Suprapubic skin (tissue), 4 donors: Measurements from ENCODE around the gene DLX2. TPM values are rescaled to one million over a fixed set of nuclear protein-coding genes. Genes with fewer than 3 reads are reported as not detected.
A peak's percentile ranks its signal among the peaks of the same experiment; 100 is the strongest.
"Not testable (repeated sequence)": the region's sequence is repeated elsewhere in the genome, so short reads cannot be mapped to it uniquely, and the experiment has no call there.

Experiments
- DNase-seq, 2 donors: peaks; one replicate each; pipeline ENCODE4 v3.0.0-alpha.2; 2019; ENCODE audit warnings: low spot score in 2 of 2
- H3K27ac ChIP-seq: fragments of 200-600 bp; sonication (generic); one replicate; pipeline ENCODE4 v1.5.1; 2019
- H3K27me3 ChIP-seq: fragments of 200-600 bp; sonication (generic); one replicate; pipeline ENCODE4 v1.5.1; 2019
- H3K36me3 ChIP-seq: fragments of 200-600 bp; sonication (generic); one replicate; pipeline ENCODE4 v1.5.1; 2019
- H3K4me1 ChIP-seq: fragments of 200-600 bp; sonication (generic); one replicate; pipeline ENCODE4 v1.5.1; 2019
- H3K4me3 ChIP-seq: fragments of 200-600 bp; sonication (generic); one replicate; pipeline ENCODE4 v1.5.1; 2019; ENCODE audit warnings: mild to moderate bottlenecking
- H3K9me3 ChIP-seq: fragments of 200-600 bp; sonication (generic); one replicate; pipeline ENCODE4 v1.5.1; 2019
- CTCF ChIP-seq, 2 donors: fragments of 200-600 bp in 1 of 2; fragments of 450-650 bp in 1 of 2; sonication (generic) in 1 of 2; IDR thresholded peaks; one replicate each; pipeline ENCODE4 v1.5.1; 2016 to 2019; ENCODE audit warnings: antibody characterized with exemption in 2 of 2, mild to moderate bottlenecking in 1 of 2, moderate library complexity in 1 of 2
- EP300 ChIP-seq: sonication (generic); formaldehyde crosslinking; IDR thresholded peaks from one replicate; pipeline ENCODE4 v1.6.1; 2017; ENCODE audit warnings: antibody characterized with exemption
- POLR2A ChIP-seq, 2 donors: fragments of 450-650 bp; IDR thresholded peaks; one replicate each; pipeline ENCODE4 v1.6.1; 2017; ENCODE audit warnings: antibody characterized with exemption in 2 of 2, mild to moderate bottlenecking in 2 of 2, moderate library complexity in 2 of 2
- POLR2AphosphoS5 ChIP-seq, 3 donors: sonication (generic); formaldehyde crosslinking; IDR thresholded peaks; one replicate each; pipeline ENCODE4 v1.6.1; 2017; ENCODE audit warnings: antibody characterized with exemption in 3 of 3
- WGBS: methylation state at CpG from one replicate; pipeline ENCODE4 v1.1.5; 2018; 5-methylcytosine and 5-hydroxymethylcytosine counted together
- total RNA-seq, 4 donors: library from RNA; depleted of rRNA; stranded (reverse); fragments of >200 nt; gene quantifications; one replicate each; pipeline ENCODE4 v1.1.0, GENCODE V29; 2016

DLX2 gene
- total RNA-seq = 1 to 10 TPM in 1 of 4 donors, under 1 TPM in 2, not detected in 1; 0.30 to 1.1 (median 0.42) TPM

GRCh38 chr2:172102391-172103359 is at the start of gene DLX2:
Gene DLX2, minus strand, starts transcription at chr2:172102900. Its CDS starts 362 bp downstream, at chr2:172102538.
- no peak for DNase-seq
- H3K36me3 ChIP-seq = no peaks in the 10 kb centered on the region
- TF ChIP-seq CTCF (IDR thresholded peaks at IDR 0.05) (no peak), POLR2AphosphoS5 (IDR thresholded peaks at IDR 0.05) (peak in 1 of 3 donors; percentile 13), POLR2A (IDR thresholded peaks at IDR 0.05) (no peak)
- WGBS = 1% methylated on average over 32 of the region's 74 CpGs
- H3K4me1 ChIP-seq = peaks cover 75% of the 10 kb centered on the region
- H3K27ac ChIP-seq = no peak within 1 kb of the TSS
- peak within 1 kb of the TSS; percentile 64 for H3K4me3 ChIP-seq
- H3K27me3 ChIP-seq = peaks cover 99% of the 10 kb centered on the region
- H3K9me3 ChIP-seq = no peaks in the 10 kb centered on the region

- 28% methylated on average over 11 of the region's 11 CpGs for WGBS
- no peak overlapping the region for H3K27ac ChIP-seq
- DNase-seq = no peak
Measured at GRCh38 chr2:172147944-172148650, 45.4 kb upstream of the DLX2 start.

GRCh38 chr2:172143817-172144216 is 41.1 kb upstream of the DLX2 start:
- H3K4me3 ChIP-seq = no peak overlapping the region
- H3K27me3 ChIP-seq = no peaks in the 10 kb centered on the region
- H3K9me3 ChIP-seq = no peaks in the 10 kb centered on the region
- no peak for DNase-seq
- H3K4me1 ChIP-seq = peaks cover 4% of the 10 kb centered on the region
- no peak overlapping the region for H3K27ac ChIP-seq
- H3K36me3 ChIP-seq = no peaks in the 10 kb centered on the region
- TF ChIP-seq EP300 = no peak
- TF ChIP-seq CTCF (IDR thresholded peaks at IDR 0.05) = no peak
- TF ChIP-seq POLR2AphosphoS5 (IDR thresholded peaks at IDR 0.05) = no peak
- TF ChIP-seq POLR2A (IDR thresholded peaks at IDR 0.05) = no peak

More at GRCh38 chr2:172147944-172148650, 45.4 kb upstream of the DLX2 start:
- Histone ChIP-seq H3K4me1 (peaks cover 4% of the 10 kb centered on the region), H3K27me3 (no peaks in the 10 kb centered on the region), H3K36me3 (no peaks in the 10 kb centered on the region), H3K9me3 (no peaks in the 10 kb centered on the region), H3K4me3 (no peak overlapping the region)
- TF ChIP-seq EP300 (no peak), CTCF (IDR thresholded peaks at IDR 0.05) (no peak), POLR2AphosphoS5 (IDR thresholded peaks at IDR 0.05) (no peak), POLR2A (IDR thresholded peaks at IDR 0.05) (no peak)

- H3K9me3 ChIP-seq, H3K36me3 ChIP-seq, DNase-seq, H3K4me3 ChIP-seq, H3K27ac ChIP-seq, H3K27me3 ChIP-seq, H3K4me1 ChIP-seq: not testable (repeated sequence)
- WGBS = 97% methylated on average over 1 of the region's 1 CpG
Measured at GRCh38 chr2:172138727-172139126, 36.0 kb upstream of the DLX2 start.

GRCh38 chr2:172137943-172138342 is 35.2 kb upstream of the DLX2 start:
- 94% methylated on average over 2 of the region's 2 CpGs for WGBS
- no peaks in the 10 kb centered on the region for H3K36me3 ChIP-seq
- H3K9me3 ChIP-seq = no peaks in the 10 kb centered on the region
- no peaks in the 10 kb centered on the region for H3K4me1 ChIP-seq
- DNase-seq = no peak
- no peak overlapping the region for H3K4me3 ChIP-seq
- H3K27ac ChIP-seq = no peak overlapping the region
- peaks cover 3% of the 10 kb centered on the region for H3K27me3 ChIP-seq
- TF ChIP-seq EP300 = no peak
- TF ChIP-seq POLR2A (IDR thresholded peaks at IDR 0.05) = no peak
- no peak for TF ChIP-seq POLR2AphosphoS5 (IDR thresholded peaks at IDR 0.05)
- no peak for TF ChIP-seq CTCF (IDR thresholded peaks at IDR 0.05)
